Measurements from ENCODE around the gene OXTR.

DNA sequence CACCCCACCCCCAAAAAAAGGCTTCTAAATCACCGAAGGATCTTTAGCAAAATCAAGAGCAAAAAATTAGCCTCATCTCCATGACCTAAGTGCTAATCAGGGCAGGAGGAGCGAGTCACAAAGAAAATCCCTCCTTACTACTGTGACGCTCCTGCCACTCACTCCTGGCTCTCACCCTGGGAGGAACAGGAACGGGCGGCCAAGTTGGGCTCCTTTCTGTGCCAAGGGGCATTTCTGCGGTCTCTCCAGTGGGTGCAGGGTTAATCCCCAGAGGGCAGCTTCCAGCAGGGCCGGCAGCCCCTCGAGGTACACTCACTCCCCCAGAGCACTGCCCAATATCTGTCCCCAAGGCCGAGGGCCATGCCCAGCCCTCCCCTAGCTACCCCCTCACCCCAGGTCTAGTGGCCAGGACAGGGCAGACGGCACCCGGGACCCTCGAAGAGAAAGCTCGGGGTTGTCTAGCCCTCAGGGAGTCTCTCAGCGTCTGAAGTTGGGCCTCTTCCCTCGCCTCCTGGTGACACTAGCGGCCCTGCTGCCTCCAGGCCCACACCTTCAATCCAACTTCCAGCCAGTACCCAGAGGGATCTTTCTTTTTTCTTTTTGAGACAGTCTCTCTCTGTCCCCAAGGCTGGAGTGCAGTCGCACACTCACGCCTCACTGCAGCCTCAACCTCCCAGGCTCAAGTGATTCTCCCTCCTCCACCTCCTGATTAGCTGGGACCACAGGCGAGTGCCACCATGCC, 35.1 kb downstream of the OXTR start:
- TF ChIP-seq, protein P1, sequence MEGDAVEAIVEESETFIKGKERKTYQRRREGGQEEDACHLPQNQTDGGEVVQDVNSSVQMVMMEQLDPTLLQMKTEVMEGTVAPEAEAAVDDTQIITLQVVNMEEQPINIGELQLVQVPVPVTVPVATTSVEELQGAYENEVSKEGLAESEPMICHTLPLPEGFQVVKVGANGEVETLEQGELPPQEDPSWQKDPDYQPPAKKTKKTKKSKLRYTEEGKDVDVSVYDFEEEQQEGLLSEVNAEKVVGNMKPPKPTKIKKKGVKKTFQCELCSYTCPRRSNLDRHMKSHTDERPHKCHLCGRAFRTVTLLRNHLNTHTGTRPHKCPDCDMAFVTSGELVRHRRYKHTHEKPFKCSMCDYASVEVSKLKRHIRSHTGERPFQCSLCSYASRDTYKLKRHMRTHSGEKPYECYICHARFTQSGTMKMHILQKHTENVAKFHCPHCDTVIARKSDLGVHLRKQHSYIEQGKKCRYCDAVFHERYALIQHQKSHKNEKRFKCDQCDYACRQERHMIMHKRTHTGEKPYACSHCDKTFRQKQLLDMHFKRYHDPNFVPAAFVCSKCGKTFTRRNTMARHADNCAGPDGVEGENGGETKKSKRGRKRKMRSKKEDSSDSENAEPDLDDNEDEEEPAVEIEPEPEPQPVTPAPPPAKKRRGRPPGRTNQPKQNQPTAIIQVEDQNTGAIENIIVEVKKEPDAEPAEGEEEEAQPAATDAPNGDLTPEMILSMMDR (IDR thresholded peaks at IDR 0.05), result no peak
- no peak for TF ChIP-seq POLR2A (IDR thresholded peaks at IDR 0.05; ENCODE audit: low read depth)

Data from esophagus muscularis mucosa (tissue), 3 donors.